IPS-NIHi7 (cell line): ENCODE measurements around the gene SSTR3.
"Not testable (repeated sequence)": the region's sequence is repeated elsewhere in the genome, so short reads cannot be mapped to it uniquely, and the experiment has no call there.

ENCODE experiments used
- DNase-seq: peaks from one replicate; pipeline ENCODE4 v3.0.0; 2012; ENCODE audit warnings: mixed read lengths; ENCODE audit errors: extremely low spot score

SSTR3 gene

DNA sequence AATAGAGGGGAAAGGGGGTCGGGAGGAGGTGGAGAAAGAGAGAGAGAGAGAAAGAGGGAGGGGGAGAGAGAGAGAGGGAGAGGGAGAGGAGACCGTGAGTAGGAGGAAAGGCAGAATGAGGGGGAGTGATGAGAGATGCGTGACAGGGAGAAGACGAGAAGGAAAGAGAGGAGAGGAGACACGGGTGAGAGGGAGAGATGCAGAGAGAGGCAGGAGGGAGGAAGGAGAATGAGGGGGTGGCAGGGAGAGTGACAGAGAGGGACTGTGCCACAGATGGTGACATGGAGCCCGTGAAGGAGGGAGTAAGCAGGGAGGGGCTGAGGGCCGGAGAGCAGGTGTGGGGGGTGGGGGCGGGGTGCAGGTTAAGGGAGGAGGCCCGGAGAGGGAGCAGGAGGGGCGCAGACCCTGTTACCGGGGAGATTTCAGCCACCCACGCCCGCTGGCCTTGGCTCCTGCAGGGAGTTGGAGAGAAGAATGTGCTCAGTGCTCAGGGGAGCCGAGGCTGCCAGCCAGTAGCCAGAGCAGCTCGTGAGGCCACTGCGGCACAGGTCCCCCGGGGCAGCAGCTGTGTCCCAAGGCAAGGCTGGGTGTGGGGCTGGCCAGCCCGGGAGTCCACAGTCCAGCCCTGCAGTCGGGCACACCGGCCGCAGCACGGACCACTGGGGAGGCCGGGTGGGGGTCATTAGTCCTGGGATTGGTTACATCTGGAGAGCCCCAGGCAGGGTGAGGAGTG lies at the start of gene SSTR3:
SSTR3 (minus strand) TSS at position 304 of the 733 bp plus-strand sequence. CDS start 4,674 bp downstream, outside the sequence.
- DNase-seq = peak; percentile 58

DNA sequence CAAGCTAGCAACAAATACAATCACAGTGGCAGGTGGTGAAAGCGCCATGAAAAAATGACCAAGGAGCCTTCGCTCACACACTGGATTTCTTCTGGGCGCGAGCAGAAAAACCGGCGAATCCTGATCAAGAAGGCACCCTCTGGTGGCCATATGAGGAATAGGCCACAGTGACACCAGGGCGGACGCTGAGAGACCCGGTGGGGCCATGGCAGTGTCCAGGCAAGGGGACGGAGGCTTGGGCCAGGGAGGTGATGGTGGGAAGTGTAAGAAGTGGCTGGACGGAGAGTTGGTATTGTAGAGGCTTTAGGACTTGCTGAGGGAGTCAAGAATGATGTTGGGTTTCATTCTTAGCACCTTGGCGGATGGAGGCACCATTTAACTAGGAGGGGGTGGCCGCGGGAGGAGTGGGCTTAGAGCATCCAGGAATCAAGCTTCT lies 48.6 kb upstream of the SSTR3 start:
- DNase-seq = peak; percentile 87

DNA sequence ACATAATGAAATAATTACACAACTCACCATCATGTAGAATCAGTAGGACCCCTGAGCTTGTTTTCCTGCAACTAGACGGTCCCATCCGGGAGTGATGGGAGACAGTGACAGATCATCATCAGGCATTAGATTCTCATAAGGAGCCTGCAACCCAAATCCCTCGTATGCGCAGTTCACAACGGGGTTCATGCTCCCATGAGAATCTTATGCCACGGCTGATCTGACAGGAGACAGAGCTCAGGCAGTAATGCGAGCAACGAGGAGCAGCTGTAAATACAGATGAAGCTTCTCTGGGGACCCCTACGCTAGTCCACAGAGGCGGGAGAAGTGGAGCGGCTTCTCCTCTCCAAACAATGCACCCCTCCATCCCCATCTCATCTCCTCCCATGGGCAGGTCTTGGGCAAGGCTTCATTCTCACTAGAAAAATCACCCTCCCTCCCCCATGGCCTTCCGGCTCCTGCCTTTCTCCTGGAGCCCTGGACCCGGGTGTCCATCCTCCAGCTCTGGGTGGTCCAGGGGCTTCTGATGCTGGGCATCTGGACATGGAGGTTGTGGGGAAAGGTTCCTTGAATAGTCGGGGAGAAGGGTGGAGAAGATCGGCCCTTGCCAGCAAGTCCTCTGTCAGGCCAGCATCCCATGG lies 48.0 kb upstream of the SSTR3 start:
- DNase-seq = peak; percentile 3

DNA sequence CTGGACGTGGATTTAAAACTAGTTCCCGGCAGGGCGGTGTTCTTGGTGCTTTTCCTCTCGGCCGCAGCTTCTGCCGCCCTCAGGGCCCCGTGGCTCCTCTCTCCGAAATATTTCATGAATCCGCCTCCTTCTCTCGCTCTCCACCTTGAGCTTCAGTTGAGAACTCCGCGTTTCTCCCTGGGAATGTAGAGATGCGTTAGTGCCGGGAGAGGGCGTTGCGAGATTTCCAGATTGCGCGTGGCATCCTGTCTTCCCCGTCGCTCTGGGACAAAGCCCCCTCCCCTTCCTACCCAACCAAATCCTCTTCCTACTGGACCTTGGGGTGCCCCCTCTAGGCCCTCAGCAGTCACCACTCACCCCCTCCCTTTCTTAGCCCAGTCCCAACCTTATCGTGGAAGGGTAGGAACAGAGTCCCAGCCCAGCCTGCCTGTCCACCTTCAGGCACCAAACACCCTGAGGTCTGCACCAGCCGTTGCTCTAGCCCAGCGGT lies 47.3 kb upstream of the SSTR3 start:
- peak; percentile 61 for DNase-seq

DNA sequence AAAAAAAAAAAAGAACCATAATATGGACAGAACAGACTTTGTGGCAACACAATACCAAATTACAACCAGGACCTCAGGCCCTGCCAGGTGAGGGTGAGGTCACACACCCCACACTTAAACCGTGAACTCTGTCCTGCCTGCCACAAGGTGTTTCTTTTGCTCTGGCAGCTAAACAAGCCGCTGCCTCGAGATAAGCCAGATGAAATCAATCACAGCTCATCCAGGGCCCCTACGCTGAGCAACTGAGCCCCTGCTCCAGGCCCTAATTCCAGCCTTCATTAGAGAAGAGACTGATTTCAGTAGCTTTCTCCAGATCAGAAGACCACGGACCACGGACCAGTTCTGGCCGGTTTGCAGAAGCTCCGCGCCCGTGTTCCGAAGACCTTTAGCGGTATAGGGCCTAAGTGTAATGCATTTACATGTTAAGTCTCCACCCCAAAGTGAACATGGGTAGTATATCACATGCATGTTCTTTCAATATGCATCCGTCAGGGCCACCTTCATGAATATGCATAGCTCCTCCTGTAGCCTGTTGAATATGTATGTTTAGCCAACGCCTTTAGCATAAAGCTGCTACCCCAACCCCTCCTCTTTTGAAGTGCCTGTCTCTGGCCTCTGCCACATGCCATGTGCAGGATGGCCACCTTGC lies 46.6 kb upstream of the SSTR3 start:
- no peak for DNase-seq

DNA sequence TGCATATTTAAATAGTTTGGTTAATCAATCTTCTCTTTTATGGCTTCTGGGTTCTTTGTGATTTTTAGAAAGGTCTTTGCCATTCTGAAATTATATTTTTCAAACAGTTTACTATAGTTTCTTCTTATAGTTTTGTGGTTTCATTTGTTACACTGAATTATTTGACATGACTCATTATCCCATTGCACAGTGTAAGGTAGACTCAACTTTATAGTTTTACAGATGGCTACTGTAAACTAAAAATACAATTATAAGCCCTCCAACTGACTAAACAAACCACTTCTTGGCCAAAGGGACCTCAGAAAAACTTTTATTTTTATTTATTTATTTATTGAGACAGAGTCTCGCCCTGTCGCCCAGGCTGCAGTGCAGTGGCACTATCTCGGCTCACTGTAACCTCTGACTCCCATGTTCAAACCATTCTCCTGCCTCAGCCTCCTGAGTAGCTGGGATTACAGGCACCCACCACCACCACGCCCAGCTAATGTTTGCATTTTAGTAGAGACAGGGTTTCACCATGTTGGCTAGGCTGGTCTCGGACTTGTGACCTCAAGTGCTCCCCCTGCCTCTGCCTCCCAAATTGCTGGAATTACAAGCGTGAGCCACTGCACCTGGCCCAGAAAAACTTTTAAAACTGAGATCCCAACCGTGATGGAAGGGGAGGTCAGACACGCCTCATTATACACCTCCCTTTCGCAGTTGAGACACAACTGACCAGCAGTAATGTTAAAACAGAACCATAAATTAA lies 45.9 kb upstream of the SSTR3 start:
- DNase-seq = no peak

DNA sequence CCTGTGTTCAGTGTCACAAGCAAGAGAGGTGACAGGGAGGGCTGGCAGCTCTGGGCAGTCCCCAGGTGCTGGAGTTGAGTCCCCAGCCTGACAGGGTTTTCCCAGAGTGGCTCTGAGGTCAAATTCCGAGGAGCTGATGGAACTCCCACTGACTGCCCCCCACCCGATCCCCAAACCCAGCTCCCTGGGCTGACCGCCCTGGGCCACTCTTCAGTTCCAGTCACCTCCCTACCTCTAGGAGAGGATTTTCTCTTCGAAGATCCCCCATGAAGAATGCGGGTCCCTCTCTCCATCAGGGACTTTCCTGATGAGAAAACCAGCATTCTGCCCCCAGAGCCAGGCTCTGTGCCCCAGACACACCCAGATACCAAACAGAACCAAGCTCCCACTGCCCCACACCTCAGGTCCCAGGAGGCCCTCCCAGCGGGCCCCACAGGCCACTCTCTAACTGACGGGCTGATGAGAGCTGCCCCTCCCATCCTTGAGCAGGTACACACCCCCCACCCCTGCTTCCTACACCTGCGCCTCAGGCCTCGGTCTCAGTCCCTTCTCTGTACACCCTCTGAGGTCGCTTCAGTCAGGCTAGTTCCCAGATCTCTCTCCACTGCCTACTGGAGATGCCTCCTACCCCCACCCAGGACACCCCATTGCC lies 43.9 kb upstream of the SSTR3 start:
- no peak for DNase-seq

DNA sequence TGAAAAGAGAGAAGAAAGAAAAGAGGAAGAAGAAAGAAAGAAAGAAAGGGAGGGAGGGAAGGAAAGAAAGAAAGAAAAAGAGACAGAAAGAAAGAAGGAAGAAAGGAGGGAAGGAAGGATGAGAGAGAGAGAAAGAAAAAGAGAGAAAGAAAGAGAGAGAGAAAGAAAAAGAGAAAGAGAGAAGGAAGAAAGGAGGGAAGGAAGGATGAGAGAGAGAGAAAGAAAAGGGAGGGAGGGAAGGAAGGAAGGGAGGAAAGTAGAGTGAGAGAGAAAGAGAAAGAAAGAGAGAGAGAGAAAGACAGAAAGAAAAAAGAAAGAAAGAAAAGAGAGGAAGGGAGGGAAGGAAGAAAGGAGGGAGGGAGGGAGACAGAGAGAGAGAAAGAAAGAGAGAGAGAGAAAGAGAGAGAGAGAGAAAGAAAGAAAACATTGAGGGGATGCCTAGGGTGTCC lies 43.3 kb upstream of the SSTR3 start:
- DNase-seq = no peak

DNA sequence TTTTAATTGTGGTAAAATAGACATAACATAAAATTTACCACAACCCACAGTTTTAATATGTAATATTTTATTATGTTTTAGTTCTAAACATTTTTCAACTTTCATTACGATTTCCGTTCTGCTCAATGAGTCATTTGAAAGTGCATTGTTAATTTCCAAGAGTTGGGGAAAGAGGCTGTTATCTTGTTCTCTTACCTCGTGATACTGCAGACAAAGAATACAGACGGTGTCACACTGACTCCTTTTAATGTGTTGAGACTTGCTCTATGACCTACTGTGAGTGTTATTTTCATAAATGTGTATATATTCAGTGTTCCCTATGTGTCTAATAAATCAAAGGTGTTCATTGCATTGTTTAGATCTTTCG lies 42.6 kb upstream of the SSTR3 start:
- DNase-seq = no peak

DNA sequence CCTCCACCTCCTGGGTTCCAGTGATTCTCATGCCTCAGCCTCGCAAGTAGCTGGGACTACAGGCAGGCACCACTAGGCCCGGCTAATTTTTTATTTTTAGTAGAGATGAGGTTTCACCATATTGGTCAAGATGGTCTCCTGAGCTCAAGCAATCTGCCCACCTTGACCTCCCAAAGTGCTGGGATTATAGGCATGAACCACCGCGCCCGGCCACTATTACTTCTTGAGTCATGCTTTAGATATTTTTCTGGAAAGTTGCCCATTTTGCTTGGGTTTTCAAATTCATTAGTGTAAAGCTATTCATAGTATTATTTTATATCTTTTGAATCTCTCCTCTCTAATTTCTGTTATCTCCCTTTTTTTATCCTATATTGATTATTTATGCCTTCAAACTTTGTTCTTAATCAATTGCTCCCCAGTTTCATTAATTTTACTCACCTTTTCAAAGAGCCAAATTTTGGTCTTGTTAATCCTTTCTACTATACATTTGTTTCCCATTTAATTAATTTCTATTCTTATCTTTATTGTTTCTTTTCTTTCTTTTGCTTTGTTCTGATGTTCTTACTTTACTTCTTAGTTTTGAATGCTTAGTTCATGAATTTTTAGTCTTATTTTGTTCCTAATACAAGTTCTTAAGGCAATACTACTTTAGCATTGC lies 42.1 kb upstream of the SSTR3 start:
- no peak for DNase-seq

DNA sequence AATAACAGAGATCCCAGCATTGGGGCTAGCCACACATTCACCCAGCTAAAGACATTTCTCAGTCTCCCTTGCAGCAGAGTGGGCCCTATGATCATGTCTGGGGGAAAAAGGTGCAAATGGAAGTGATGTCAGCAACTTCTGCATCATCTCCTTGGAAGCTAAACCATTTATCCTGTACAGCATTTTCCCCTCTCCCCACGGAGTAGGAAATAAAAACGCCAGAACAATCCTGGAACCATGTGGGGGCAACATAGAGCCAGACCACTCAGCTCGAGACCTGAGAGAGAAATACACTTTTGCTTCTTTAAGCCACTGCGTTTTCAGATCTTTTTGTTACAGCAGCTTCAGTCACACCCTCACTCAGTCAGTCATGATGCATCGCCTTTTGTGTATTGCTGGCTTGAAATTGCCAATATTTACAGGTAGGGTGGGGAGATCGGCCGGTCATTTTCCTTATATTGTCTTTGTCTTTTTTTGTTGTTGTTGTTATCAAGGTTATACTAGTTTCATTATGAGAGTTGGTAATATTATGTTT lies 40.9 kb upstream of the SSTR3 start:
- DNase-seq = no peak

DNA sequence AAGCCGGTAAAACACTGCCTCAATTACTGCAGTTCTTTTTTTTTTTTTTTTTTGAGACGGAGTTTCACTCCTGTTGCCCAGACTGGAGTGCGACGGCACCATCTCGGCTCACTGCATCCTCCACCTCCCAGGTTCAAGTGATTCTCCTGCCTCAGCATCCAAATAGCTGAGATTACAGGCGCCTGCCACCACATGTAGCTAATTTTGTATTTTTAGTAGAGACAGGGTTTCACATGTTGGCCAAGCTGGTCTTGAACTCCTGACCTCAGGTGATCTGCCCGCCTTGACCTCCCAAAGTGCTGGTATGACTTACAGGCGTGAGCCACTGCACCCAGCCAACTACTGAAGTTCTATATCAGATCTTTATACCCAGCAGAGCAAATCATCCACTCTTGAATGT lies 39.6 kb upstream of the SSTR3 start:
- DNase-seq = not testable (repeated sequence)

DNA sequence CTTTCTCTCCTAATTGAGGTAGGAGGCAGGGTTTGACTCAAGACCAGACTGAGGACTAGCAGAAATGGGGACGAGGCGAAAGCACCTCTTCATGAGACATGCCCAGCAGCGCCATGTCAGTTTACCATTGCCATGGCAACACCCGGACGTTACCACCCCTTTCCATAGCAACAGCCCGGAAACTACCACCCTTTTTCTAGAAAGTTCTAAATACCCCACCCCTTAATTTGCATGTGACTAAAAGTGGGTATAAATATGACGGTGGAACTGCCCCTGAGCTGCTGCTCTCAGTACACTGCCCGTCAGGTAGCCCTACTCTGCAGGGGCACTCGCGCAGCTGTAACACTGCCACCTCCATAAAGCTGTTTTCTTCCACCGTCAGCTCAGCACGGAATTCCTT lies 37.7 kb upstream of the SSTR3 start:
- DNase-seq = no peak

DNA sequence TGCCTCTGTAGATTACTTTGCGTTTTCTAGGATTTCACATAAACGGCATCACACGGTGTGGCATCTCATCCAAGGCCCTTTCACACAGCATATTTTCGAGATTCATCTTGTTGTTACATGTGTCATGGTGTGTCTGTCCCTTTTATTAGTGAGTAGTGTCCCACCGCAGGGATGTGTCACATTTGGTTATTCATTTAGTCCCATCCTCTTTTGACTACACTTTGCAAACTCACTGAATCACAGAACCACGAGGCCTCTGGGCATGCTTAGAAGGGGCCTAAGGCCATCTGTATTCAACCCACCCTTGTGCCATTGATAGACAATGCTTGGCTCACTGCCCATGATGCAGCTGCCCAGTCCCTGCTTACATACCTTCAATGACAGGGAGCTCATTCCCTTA lies 36.0 kb upstream of the SSTR3 start:
- DNase-seq = no peak

DNA sequence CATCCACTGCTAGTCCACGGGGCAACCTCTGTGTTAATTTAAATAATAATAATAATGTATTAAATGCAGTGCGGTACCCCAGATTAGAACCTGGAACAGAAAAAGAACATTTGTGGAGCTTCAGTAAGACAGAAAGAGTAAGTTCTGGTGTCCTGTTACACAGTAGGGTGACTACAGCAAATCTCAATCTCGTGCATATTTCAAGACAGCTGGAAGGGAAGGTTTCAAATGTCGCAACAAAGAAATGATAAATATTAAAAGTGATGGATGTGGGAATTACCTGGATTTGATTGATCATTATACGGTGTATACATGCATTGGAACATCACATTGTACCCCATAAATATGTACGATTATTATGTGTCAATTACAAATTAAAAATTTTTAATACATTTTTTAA lies 33.5 kb upstream of the SSTR3 start:
- no peak for DNase-seq

DNA sequence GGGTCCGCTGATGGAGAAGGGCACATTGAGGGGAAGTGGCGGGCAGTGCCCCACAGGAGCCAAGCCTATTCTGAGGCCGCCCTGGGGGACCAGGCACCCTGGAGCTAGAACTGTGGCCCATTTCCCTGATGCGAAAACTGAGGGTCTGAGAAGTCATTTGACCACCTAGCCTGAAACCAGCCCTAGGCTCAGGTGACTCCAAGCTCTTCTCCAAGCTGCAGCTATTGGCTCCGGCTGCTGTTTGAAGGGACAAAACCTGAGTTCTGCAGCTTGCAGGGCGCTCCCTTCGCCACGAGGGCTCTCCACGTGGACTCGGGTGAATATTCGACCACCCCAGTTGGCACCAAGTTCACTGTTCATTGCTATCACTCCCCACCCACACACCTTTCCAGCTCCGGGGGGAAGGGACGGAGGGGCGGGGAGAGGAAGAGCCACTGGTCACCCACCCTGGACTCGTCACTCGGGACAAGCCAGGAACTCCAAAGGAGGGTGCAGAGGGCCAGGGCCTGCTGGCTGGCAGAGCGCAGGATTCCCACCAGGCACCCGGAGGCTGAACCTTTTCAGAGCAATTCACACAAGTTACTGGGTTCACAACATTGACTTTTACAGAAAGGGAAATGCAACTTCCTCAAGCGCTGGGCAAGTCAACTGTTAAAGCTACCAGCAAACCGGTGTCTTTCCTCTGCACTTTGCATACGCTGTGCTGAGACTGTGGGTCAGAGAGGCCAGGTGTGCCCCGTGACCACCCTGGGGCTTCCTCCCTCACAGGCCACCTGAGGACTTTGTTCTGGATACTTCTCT lies 32.8 kb upstream of the SSTR3 start:
- DNase-seq = no peak

DNA sequence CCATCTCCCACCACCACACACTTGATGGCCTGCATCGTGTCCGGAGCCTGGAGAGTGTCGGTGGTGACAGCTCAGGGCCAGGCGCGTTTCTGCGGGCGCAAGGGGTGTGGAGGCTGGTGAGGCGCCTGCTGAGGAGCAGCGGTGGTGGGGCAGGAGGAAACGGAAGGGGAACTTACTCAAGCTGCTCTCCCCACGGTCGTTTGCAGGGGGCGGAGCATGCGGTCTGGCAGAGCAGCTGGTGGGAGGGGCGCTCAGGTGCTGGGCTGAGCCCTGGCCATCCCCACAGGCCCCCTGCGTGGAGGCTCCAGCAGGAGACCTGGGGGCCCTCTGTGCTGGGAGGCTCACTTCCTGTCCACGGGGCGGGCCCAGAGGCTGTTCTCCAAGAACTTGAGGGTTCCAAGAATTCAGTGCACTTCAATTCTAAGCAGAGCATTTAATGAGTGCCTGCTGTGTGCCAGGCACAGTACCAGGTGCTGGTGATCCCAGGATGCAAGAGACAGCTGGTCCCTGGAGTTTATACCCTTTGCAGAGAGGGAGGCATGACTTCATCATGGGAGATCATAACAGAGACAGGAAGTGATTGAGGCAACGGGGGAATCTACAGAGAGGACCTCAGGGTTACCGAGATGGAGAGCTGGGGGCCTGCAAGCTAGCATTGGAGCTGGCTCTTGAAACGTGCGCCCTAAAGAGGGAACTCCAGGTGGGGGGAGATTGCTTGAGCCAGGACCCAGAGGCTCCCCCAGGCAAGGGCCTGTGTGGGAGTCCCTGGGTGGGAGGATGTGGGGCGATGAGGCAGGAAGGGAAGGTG lies 32.0 kb upstream of the SSTR3 start, which contains the start of gene RAC2:
RAC2 (minus strand) TSS at position 156 of the 808 bp plus-strand sequence; CDS start at position 35, 121 bp downstream.
- peak; percentile 72 for DNase-seq

DNA sequence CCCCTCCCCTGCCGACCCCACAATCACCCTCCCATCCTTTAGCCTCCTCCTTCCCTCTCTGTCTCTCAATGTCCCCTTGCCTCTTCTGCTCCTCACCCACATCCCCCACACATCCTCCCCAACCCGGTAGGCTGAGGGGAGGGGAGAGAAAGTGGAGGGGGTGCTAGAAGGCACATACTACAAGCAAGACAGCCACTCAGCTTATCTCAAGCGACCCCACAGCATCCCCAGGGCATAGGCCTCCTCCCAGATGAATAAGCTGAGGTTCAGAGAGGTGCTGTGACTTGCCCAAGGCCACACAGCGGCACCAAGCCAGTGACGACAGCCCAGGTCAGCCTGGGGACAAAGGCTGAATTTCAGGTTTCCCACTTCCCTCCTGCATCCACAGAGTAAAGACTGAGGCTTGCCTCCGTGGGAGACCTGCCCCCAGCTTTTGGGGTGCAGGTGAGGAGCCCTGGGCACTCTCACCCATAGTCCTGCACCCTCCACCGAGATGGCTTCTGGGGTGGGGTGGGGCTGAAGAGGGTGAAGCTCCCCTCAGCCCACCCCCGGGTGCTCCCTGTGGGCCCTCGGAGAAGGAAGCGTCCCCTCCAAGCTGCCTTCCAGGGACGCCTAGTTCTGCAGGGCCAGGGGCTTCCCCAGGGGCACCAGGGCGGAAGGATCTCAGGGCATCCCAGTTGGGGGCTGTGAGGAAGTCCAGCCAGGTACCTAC lies 31.3 kb upstream of the SSTR3 start:
- no peak for DNase-seq
